Keratinocyte (primary cell): ENCODE results near the gene IFITM10. TPM values are rescaled to one million over a fixed set of nuclear protein-coding genes. Genes with fewer than 3 reads are reported as not detected.

ENCODE experiments used
- DNase-seq: peaks from one replicate; pipeline ENCODE4 v3.0.0-alpha.2; 2011; ENCODE audit warnings: low read depth, missing footprints, low spot score
- FAIRE-seq: peaks from 2 replicates; lab custom pipeline; 2011; peaks lifted over from hg19 to GRCh38; lab: Jason Lieb, UNC
- H2AFZ ChIP-seq: 2 replicates; pipeline ENCODE4 v1.6.0; 2012; ENCODE audit warnings: low read length, control low read depth, inconsistent platforms; ENCODE audit not compliant: control insufficient read depth
- H3K27ac ChIP-seq: 2 replicates; pipeline ENCODE4 v1.5.1; 2011; ENCODE audit warnings: low read length; ENCODE audit not compliant: control insufficient read depth, insufficient read depth
- H3K27me3 ChIP-seq: 3 replicates; pipeline ENCODE4 v1.6.0; 2011; ENCODE audit warnings: low read length; ENCODE audit not compliant: control insufficient read depth, insufficient read depth; ENCODE audit errors: extremely low read depth
- H3K36me3 ChIP-seq, 2 experiments: 2 replicates in 1 of 2; 3 replicates in 1 of 2; pipeline ENCODE4 v1.5.1; 2011; ENCODE audit warnings: low read length in 2 of 2, mild to moderate bottlenecking in 1 of 2; ENCODE audit not compliant: control insufficient read depth in 2 of 2, insufficient read depth in 2 of 2; ENCODE audit errors: extremely low read depth in 1 of 2
- H3K4me1 ChIP-seq: 3 replicates; pipeline ENCODE4 v1.5.1; 2011; ENCODE audit warnings: low read length; ENCODE audit not compliant: control insufficient read depth, insufficient read depth; ENCODE audit errors: extremely low read depth
- H3K4me2 ChIP-seq: 3 replicates; pipeline ENCODE4 v1.6.0; 2011; ENCODE audit warnings: low read depth, low read length; ENCODE audit not compliant: control insufficient read depth, insufficient read depth; ENCODE audit errors: extremely low read depth
- H3K4me3 ChIP-seq, 3 experiments: fragments of 200-600 bp in 1 of 3; sonication (generic) in 1 of 3; 2 replicates in 2 of 3; 3 replicates in 1 of 3; pipeline ENCODE4 v1.5.1; 2011 to 2016; ENCODE audit warnings: low read length in 3 of 3, mild to moderate bottlenecking in 3 of 3, control low read depth in 2 of 3, inconsistent platforms in 1 of 3, low read depth in 1 of 3, mixed read lengths in 1 of 3, mixed run types in 1 of 3, moderate library complexity in 1 of 3; ENCODE audit not compliant: control insufficient read depth in 2 of 3, insufficient read depth in 2 of 3; ENCODE audit errors: extremely low read depth in 1 of 3
- H3K79me2 ChIP-seq: 2 replicates; pipeline ENCODE4 v1.6.0; 2012; ENCODE audit warnings: low read length; ENCODE audit not compliant: control insufficient read depth, insufficient read depth
- H3K9ac ChIP-seq: 3 replicates; pipeline ENCODE4 v1.6.0; 2011; ENCODE audit warnings: low read length; ENCODE audit not compliant: control insufficient read depth, insufficient read depth; ENCODE audit errors: extremely low read depth
- H3K9me1 ChIP-seq: 3 replicates; pipeline ENCODE4 v1.6.0; 2011; ENCODE audit warnings: low read length; ENCODE audit not compliant: control insufficient read depth, insufficient read depth; ENCODE audit errors: extremely low read depth
- H3K9me3 ChIP-seq: 2 replicates; pipeline ENCODE4 v1.5.1; 2012; ENCODE audit warnings: low read depth, low read length; ENCODE audit not compliant: control insufficient read depth
- H4K20me1 ChIP-seq: 3 replicates; pipeline ENCODE4 v1.6.0; 2011; ENCODE audit warnings: low read length; ENCODE audit not compliant: control insufficient read depth, insufficient read depth; ENCODE audit errors: extremely low read depth
- CTCF ChIP-seq, 3 experiments: IDR thresholded peaks in 1 of 3; conservative IDR thresholded peaks in 1 of 3; optimal IDR thresholded peaks in 1 of 3; 2 replicates in 2 of 3; 3 replicates in 1 of 3; pipeline versions ENCODE3 to v1.5.1; 2011; ENCODE audit warnings: low read length in 3 of 3, mild to moderate bottlenecking in 3 of 3, moderate library complexity in 2 of 3, control low read depth in 1 of 3, inconsistent platforms in 1 of 3; ENCODE audit not compliant: insufficient read depth in 2 of 3; ENCODE audit errors: extremely low read depth in 1 of 3
- EZH2 ChIP-seq: IDR thresholded peaks from one replicate; pipeline ENCODE4 v1.6.1; 2012; ENCODE audit warnings: inconsistent platforms, mild to moderate bottlenecking, low read length, moderate library complexity
- dilution Hi-C: fragments of 300-500 bp; cut with MboI; formaldehyde crosslinking; loops from one replicate; pipeline ENCODE4 v1.7.0; 2020; ENCODE audit warnings: low sequenced_read_pairs; ENCODE audit not compliant: extremely low pct_ligation_motif_present
- polyA plus RNA-seq, 5 experiments: library from polyadenylated mRNA; depleted of rRNA in 3 of 5; stranded (reverse) in 3 of 5; stranded (forward) in 1 of 5; unstranded in 1 of 5; fragments of >200 nt; gene quantifications; 1 replicate in 1 of 5; 2 replicates in 3 of 5; 3 replicates in 1 of 5; pipeline versions ENCODE4 v1.2.1 to v1.2.3, GENCODE V29; 2011 to 2012; ENCODE audit warnings: missing spikeins in 2 of 5, low read depth in 1 of 5, low replicate concordance in 1 of 5

Gene IFITM10
- polyA plus RNA-seq, 1 donor (not counting 4 experiments of a cell fraction or from before 2014, with no cell fraction given), result 0.14 TPM

GRCh38 chr11:1734641-1735081 lies 15.7 kb downstream of the IFITM10 start:
- Histone ChIP-seq H3K9me3 (peaks cover 8% of the 10 kb centered on the region), H4K20me1 (no peaks in the 10 kb centered on the region), H2AFZ (no peak overlapping the region), H3K4me1 (no peaks in the 10 kb centered on the region), H3K9ac (no peak overlapping the region), H3K27ac (no peak overlapping the region), H3K36me3 (no peaks in the 10 kb centered on the region), H3K27me3 (peaks cover 49% of the 10 kb centered on the region), H3K79me2 (no peaks in the 10 kb centered on the region), H3K4me2 (no peak overlapping the region), H3K9me1 (no peaks in the 10 kb centered on the region), H3K4me3 (no peak overlapping the region)
- TF ChIP-seq EZH2 (no peak), CTCF (optimal IDR thresholded peaks at IDR 0.05 in 1 of 3, IDR thresholded peaks at IDR 0.05 in 1 of 3, conservative IDR thresholded peaks at IDR 0.05 in 1 of 3; ENCODE audit: extremely low read depth in 1 of 3, insufficient read depth in 2 of 3, low read length in 3 of 3) (no peak)
- DNase-seq (no peak), FAIRE-seq (no peak)
- dilution Hi-C loops, result no loop called here

GRCh38 chr11:1733716-1734640 lies 16.4 kb downstream of the IFITM10 start:
- peaks cover 51% of the 10 kb centered on the region for H3K27me3 ChIP-seq
- no peaks in the 10 kb centered on the region for H3K9me1 ChIP-seq
- no peaks in the 10 kb centered on the region for H4K20me1 ChIP-seq
- H3K27ac ChIP-seq, result no peak overlapping the region
- no peaks in the 10 kb centered on the region for H3K36me3 ChIP-seq
- H3K9ac ChIP-seq, result no peak overlapping the region
- FAIRE-seq (no peak), DNase-seq (no peak)
- H3K4me2 ChIP-seq, result no peak overlapping the region
- no peaks in the 10 kb centered on the region for H3K79me2 ChIP-seq
- H3K4me3 ChIP-seq, result no peak overlapping the region
- peaks cover 8% of the 10 kb centered on the region for H3K9me3 ChIP-seq
- H3K4me1 ChIP-seq, result no peaks in the 10 kb centered on the region
- TF ChIP-seq EZH2 (no peak), CTCF (optimal IDR thresholded peaks at IDR 0.05 in 1 of 3, IDR thresholded peaks at IDR 0.05 in 1 of 3, conservative IDR thresholded peaks at IDR 0.05 in 1 of 3; ENCODE audit: extremely low read depth in 1 of 3, insufficient read depth in 2 of 3, low read length in 3 of 3) (no peak)
- H2AFZ ChIP-seq, result no peak overlapping the region
- dilution Hi-C loops, result no loop called here
